Midbrain (tissue), 1 donor: ENCODE data around the gene HPD.

Experiments
- DNase-seq: peaks from one replicate; lab custom pipeline; 2025; lab: John Stamatoyannopoulos, UW

Gene HPD

DNA sequence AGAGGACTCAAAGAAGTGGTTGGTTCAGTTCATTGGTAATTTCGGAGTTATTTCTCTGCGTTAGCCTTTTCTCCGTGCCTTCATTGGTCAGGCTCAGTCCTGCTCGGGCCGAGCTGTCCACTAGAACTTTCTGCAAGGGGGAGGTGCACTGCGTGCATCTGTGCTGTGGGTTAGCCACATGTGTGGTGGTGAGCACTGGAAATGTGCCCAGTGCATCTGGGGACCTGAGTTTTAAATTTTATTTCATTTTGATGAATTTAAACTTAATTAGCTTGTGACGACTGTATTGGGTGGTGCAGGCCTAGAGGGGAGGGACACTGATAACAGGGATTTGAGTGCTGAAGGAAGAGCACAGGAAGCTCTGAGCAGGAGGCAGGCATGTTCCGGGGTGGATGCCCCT lies 30.4 kb downstream of the HPD start:
- no peak for DNase-seq

DNA sequence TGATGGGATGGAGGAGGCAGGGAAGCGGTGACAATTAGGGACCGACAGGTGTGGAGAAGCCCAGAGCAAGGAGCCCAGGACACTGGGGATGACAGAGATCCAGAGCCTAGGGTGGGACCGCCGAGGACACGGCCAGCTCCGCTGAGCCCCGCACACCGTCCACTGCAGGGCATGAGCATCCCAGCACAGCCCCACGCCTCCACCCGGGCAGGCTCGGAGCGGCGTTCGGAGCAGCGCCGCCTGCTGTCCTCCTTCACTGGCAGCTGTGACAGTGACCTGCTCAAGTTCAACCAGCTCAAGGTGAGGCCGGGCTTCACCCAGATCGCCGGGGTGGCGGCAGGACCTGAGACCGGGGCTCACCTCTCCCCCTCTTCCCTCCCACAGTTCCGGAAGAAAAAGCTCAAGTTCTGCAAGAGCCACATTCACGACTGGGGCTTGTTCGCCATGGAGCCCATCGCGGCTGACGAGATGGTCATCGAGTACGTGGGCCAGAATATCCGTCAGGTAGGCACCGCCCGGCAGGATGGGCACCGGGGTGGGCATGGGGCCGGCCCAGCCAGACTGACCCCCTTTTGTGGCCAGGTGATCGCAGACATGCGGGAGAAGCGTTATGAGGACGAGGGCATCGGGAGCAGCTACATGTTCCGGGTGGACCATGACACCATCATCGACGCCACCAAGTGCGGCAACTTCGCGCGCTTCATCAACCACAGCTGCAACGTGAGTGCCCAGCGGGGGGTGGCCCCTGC lies 31.1 kb downstream of the HPD start:
- no peak for DNase-seq

DNA sequence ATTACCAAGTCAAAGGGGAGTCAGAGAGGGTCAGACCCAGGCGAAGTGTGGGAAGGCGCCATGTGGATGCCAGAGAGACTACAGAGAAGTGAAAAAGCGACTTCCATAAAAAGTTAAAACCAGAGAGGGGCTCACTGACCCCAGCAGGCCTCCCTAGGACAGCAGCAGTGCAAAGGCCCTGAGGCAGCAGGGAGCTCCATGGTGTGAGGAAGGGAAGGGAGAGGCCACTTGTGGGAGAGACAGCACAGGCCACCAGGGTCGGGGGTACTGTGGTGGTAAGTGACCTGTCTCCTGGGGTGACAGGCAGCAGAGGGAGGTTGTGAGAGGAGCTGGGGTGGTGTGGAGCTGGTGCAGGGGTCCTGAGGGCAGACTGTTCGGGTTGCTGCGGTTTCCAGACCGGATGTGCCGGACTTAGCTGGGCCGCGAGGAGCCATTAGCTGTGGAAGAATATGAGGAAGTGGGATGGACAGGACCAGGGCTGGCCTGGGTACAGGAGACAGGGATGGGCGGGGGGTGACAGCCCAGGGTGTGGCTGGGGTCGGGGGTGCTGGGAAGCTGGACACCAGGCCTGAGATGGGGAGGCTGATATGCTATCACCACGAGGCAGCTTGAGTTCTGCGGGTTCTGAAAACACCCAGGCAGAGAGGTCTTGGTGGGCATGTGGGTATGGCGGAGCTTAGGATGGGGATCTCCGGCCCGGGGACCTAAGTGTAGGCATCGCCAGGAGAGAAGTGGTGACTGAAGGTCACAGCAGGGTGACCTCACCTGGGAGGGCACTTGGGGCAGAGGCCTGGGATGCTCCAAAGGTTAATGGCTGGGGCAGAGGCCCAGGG lies 32.1 kb downstream of the HPD start:
- no peak for DNase-seq

DNA sequence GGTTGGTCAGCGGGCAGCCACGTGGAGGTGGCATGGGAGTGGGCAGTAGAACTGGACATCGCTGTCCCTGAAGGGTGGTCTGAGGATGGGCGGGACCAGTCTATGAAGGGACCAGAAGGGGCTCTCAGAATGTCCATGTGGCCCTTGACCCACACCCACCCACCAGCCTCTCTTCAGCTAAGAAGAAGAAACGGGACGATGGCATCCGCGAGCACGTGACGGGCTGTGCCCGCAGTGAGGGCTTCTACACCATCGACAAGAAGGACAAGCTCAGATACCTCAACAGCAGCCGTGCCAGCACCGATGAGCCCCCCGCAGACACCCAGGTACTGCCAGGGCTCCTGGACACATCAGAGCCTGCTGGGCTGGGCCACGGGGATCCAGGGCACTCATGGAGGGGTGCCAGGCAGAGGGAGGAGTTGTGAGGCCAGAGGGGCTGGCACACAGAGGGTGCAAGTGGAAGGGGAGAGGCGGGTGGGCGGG lies 33.6 kb downstream of the HPD start:
- no peak for DNase-seq

DNA sequence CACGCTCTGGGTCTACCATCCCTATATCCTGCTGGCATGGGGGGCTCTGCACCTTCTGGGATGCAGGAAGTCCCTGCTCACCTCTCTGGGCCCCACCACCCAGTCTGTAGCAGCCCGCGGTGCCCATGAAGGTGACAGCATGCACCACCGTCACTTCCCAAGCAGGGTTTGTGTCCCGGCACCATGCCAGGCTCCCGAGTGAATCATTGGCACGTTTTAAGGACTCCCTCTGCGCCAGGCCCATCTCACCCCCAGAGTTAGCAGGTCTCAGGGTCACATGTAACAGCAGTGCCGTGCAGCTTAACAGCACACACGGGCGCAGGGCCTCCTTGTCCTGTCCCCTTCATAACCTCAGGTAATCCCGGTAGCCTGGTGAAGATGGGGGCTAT lies 34.9 kb downstream of the HPD start:
- DNase-seq: no peak

DNA sequence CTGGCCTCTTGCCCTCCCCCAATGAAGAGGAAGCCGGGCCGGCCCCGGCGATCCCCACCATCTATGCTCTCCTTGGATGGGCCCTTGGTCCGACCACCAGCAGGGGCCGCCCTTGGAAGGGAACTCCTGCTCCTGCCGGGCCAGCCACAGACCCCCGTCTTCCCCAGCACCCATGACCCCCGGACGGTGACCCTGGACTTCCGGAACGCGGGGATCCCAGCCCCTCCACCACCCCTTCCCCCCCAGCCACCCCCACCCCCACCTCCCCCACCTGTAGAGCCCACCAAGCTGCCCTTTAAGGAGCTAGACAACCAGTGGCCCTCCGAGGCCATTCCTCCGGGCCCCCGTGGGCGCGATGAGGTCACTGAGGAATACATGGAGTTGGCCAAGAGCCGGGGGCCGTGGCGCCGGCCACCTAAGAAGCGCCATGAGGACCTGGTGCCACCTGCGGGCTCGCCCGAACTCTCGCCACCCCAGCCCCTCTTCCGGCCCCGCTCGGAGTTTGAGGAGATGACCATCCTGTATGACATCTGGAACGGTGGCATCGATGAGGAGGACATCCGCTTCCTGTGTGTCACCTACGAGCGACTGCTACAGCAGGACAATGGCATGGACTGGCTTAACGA lies 35.4 kb downstream of the HPD start:
- no peak for DNase-seq

DNA sequence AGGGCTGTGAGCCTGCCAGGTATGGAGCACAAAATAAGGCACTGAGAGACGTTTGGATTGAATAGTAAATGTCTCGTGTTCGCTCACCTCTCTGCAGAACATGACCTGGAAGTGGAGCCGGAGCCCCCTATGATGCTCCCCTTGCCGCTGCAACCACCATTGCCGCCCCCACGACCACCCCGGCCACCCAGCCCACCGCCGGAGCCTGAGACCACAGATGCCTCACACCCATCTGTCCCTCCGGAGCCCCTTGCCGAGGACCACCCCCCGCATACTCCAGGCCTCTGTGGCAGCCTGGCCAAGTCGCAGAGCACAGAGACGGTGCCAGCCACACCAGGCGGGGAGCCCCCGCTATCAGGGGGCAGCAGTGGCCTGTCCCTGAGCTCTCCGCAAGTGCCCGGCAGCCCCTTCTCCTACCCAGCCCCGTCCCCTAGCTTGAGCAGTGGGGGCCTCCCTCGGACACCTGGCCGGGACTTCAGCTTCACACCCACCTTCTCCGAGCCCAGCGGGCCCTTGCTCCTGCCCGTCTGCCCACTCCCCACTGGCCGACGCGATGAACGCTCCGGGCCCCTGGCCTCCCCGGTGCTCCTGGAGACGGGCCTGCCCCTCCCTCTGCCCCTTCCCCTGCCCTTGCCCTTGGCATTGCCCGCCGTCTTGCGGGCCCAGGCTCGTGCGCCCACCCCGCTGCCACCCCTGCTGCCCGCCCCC lies 36.1 kb downstream of the HPD start:
- DNase-seq: no peak

DNA sequence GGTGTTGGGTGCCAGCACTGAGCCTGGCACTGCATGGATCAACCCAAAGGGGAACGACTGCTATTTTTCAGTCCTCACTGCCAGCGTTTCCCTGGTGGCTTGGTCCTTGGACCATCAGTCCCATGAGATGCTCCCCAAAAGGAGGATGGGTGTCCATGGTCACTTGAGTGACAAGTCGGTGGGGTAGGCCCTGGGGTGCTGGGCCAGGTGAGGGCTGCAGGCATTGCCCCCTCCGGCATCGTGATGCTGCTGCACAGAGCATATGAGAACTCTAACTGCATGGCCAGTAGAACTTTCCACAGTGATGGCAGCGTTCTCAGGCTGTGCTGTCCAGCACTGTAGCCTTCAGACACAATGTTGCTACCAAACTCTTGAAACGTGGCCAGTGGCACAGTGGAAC lies 38.6 kb downstream of the HPD start:
- no peak for DNase-seq

DNA sequence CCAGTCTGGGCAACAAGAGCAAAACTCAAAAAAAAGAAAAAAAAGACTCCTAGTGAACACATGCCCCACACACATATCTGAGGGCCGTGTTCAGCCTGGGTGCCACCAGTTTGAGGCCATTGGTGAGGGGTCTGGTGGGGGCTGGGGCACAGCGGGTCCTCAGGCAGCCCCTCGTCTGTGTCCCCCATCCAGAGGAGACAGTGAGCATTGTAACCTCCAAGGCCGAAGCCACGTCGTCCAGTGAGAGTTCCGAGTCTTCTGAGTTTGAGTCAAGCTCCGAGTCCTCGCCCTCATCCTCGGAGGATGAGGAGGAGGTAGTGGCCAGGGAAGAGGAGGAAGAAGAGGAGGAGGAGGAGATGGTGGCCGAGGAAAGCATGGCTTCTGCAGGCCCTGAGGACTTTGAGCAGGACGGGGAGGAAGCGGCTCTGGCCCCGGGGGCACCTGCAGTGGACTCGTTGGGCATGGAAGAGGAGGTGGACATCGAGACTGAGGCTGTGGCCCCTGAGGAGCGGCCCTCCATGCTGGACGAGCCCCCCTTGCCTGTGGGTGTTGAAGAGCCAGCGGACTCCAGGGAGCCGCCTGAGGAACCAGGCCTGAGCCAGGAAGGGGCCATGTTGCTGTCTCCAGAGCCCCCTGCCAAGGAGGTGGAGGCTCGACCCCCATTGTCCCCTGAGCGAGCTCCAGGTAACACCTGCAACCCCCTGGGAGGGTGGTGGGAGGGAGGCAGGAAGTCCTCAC lies 39.3 kb downstream of the HPD start:
- DNase-seq: no peak

DNA sequence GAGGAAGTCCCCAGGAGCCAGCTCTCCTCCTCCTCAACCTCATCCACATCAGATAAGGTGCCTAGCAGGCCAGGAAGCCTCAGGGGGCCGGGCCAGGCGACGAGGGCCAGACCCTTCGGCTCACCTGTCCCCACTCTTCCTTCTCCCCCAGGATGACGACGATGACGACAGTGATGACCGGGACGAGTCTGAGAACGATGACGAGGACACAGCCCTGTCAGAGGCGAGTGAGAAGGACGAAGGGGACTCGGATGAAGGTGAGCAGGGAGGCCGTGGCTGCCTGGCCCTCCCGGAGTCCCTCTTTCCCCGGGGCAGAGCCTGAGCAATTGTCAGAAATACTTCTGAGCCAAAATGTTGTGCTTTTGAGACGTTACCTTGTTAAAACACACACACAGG lies 41.0 kb downstream of the HPD start:
- DNase-seq: no peak

DNA sequence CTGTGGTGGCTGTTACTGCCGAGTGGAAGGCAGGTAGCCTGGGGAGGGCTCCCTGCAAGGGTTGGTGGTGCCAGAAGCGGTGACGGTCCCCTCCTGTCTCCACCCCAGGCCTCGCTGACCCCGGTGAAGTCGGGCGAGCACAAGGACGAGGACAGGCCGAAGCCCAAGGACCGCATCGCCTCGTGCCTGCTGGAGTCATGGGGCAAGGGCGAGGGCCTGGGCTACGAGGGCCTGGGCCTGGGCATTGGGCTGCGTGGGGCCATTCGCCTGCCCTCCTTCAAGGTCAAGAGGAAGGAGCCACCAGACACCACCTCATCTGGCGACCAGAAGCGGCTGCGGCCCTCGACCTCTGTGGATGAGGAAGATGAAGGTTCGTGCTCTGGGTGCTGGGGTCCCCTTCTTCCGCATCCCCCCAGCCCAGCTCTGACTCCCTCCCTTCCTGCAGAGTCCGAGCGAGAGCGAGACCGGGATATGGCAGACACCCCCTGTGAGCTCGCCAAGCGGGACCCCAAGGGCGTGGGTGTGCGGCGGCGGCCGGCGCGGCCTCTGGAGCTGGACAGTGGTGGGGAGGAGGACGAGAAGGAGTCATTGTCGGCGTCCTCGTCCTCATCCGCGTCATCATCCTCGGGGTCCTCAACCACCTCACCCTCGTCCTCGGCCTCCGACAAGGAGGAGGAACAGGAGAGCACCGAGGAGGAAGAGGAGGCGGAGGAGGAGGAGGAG lies 41.6 kb downstream of the HPD start:
- DNase-seq: no peak

DNA sequence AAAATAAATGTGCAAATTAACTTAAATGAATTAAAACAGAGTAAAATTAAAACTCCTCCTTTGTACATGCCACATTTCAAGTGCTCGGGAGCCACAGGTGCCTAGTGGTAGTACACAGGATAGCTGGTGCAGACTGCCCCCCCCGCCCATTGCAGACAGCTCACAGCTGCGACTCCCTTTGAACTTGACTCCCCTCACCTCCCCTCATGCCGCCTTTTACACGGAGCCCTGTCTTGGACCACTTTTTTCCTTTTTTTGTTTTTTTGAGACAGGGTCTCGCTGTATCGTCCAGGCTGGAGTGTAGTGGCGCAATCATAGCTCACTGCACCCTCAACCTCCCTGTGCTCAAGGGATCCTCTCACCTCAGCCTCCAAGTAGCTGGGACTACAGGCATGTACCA lies 43.4 kb downstream of the HPD start:
- DNase-seq: no peak

DNA sequence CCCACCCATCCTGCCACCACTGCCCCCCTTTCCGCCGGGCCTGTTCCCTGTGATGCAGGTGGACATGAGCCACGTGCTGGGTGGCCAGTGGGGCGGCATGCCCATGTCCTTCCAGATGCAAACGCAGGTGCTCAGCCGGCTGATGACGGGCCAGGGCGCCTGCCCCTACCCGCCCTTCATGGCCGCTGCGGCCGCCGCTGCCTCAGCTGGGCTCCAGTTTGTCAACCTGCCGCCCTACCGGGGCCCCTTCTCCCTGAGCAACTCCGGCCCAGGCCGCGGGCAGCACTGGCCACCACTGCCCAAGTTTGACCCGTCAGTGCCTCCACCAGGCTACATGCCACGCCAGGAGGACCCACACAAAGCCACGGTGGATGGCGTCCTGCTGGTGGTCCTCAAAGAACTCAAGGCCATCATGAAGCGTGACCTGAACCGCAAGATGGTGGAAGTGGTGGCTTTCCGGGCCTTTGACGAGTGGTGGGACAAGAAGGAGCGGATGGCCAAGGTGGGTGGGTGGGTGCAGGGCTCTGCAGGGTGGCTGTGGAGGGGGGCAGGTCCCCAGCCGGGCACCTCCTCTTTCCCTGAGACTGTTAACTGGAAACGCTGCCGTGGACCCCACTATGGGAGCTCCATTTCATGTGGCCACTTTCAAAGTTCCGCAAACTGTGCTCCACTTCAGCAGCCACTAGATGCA lies 44.1 kb downstream of the HPD start:
- no peak for DNase-seq

DNA sequence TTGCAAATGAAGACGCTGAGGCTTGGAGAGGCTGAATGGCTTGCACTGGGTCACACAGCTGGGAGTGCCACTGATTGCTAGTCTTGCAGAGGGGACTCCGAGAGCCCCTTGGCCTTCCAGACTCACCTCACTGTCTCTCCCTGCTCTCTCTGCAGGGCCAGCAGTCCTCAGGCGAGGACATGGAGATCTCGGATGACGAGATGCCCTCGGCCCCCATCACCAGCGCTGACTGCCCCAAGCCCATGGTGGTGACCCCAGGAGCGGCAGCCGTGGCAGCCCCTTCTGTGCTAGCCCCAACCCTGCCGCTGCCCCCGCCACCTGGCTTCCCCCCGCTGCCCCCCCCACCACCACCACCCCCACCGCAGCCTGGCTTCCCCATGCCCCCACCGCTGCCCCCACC lies 44.7 kb downstream of the HPD start:
- DNase-seq: no peak

DNA sequence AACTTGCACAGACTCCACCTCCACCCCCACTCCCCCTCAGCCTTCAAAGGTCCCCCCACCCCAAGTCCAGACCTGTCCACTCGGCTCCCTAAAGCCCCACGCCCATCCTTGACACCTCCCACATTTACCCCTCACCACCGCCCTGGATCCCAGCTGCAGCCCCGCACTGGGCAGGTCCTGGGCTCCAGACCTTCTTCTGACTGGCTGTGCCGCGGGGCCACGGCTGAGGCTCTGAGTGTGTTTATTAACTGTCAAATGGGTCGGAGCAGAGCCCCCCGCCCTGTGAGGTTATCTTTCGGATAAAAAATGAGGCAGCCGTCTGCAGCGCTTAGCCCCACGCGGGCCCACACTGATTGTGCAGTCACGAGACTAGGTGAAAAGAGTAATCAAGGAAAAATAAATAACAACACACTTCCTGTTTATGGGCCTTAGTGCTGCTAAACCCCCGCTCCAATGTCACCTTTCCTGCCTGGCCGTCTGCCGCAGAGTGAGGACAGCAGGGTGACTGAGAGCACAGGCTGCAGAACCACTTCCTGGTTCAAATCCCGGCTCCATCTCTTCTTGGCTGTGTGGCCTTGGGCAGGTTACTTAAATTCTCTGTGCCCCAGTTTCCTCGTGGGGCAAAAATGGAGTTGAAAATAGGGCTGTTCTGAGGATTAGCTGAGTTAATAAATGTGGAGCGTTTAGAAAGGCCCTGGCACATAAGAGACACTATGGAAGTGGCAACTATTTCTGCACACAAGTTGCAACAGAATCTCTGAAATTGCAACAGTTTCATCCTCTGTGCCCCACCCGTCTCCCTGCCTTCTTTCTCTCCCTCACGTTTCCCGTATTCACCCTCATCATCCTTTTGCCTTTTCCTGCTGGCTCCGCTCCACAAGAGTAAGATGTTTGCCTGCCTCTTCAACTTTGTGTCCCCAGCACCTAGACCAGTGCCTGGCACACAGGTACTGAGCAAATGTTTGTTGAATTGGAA lies 45.5 kb downstream of the HPD start:
- DNase-seq: no peak

DNA sequence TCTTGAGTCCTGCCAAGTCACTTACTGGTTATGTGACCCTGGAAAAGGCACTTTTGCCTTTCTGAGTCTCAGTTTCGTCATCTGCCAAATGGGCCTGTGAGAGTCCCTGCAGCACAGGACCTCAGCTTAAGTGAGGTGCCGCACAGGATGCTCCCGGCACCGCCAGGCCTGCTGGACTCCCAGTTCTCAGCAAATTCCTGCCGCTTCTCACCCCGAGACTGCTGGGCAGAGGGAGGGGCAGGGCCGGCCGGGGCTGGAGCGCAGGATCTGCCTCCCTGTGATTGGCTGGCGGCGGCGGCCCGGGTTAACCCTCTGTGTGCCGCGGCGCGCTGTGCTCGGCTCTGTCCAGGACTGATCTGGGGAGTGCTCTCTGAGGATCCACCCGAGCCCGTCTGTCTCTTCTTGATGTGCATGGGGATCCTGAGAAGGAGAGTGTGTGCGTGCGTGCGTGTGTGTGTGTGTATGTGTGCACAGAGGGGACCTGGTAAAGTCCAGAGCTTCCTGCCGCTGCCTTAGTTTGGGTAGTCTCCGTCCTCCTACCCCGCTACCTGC lies 46.3 kb downstream of the HPD start:
- DNase-seq: peak; percentile 39

DNA sequence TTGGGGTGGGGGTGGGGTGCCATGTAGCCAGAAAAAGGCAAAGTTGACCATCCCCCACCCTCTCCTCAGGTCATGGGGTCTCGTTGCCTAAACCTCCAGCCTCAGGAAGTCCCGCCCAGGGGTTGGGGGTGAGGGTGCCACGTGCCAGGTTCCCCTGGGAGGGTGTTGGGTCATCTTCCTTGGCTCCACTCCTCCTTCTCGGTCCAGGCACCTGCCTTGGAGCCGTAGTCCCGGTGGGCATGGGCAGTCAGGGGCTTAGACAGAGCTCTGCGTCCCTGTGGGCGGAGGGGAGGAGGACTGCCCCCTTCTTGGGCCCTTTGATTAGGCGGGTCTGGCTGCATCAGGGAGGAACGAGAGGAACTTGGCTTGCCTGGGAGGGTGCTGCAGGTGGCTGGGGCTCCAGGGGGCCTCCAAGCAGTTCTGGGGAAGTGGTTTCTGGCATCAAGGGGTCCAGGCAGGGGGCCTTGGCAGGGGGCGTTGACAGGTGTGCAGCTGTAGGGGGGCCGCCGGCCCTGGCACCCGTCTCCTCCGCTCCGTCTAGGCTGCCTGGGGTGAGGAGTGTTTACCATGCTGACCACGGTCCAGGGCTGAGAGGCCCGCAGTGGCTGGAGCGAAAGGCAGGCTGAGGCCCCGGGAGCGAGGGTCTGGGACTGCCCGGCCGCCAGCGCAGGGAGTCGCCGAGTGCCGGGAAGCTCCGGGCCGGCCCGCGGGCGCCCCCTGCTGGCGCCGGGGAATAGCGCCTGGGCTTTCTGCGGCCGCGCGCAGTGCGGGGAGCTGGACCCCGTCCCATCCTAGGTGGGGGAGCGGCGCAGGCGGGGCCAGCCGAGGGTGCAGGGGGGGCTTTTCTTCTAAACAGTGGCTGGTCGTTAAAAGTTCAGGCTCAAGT lies 47.0 kb downstream of the HPD start:
- peak; percentile 49 for DNase-seq
